DMS153 (cell line): Measurements from ENCODE around the gene PTPN22.

Experiments used
- DNase-seq: peaks from one replicate; lab custom pipeline; 2025; lab: John Stamatoyannopoulos, UW

Gene PTPN22

GRCh38 chr1:113887402-113888175 lies 16.1 kb upstream of the PTPN22 start, which contains the start of gene BCL2L15:
Gene BCL2L15, minus strand, starts transcription at chr1:113887581. Its CDS starts 206 bp downstream, at chr1:113887375.
- no peak for DNase-seq

GRCh38 chr1:113886417-113887401 lies 15.2 kb upstream of the PTPN22 start:
- no peak for DNase-seq

GRCh38 chr1:113881661-113882060 lies 10.1 kb upstream of the PTPN22 start:
- DNase-seq: no peak

- DNase-seq: no peak
Observed at GRCh38 chr1:113879739-113880038, 8.2 kb upstream of the PTPN22 start.

GRCh38 chr1:113876176-113876575 lies 4.7 kb upstream of the PTPN22 start:
- no peak for DNase-seq

- no peak for DNase-seq
Observed at GRCh38 chr1:113875714-113876113, 4.2 kb upstream of the PTPN22 start.

- no peak for DNase-seq
Observed at GRCh38 chr1:113874012-113874879, 2.7 kb upstream of the PTPN22 start.

- DNase-seq: no peak
Observed at GRCh38 chr1:113872219-113872935, 865 bp upstream of the PTPN22 start.

GRCh38 chr1:113870778-113871177 lies 734 bp downstream of the PTPN22 start:
- no peak for DNase-seq

GRCh38 chr1:113868387-113869083 lies 3.0 kb downstream of the PTPN22 start:
- no peak for DNase-seq

- DNase-seq: no peak
Observed at GRCh38 chr1:113861641-113862040, 9.9 kb downstream of the PTPN22 start.

- DNase-seq: no peak
Observed at GRCh38 chr1:113860891-113861290, 10.6 kb downstream of the PTPN22 start.

GRCh38 chr1:113859478-113860175 lies 11.9 kb downstream of the PTPN22 start:
- no peak for DNase-seq

GRCh38 chr1:113858982-113859381 lies 12.5 kb downstream of the PTPN22 start:
- DNase-seq: no peak

- DNase-seq: no peak
Observed at GRCh38 chr1:113858418-113858817, 13.1 kb downstream of the PTPN22 start.

GRCh38 chr1:113857776-113858175 lies 13.7 kb downstream of the PTPN22 start:
- DNase-seq: no peak

- no peak for DNase-seq
Observed at GRCh38 chr1:113856401-113856790, 15.1 kb downstream of the PTPN22 start.

- no peak for DNase-seq
Observed at GRCh38 chr1:113855630-113856400, 15.7 kb downstream of the PTPN22 start.

GRCh38 chr1:113854234-113854633 lies 17.3 kb downstream of the PTPN22 start:
- DNase-seq: no peak
